GM21717 (cell line): ENCODE measurements around the gene TBR1.

ENCODE experiments used
- ATAC-seq: cut with Tn5 transposase; IDR thresholded peaks from one replicate; pipeline ENCODE4 v1.9.1; 2021; ENCODE audit warnings: mild to moderate bottlenecking, moderate library complexity; ENCODE audit not compliant: unreplicated experiment

The TBR1 gene

GRCh38 chr2:161426922-161427663 is 11.0 kb downstream of the TBR1 start:
- ATAC-seq = no peak

GRCh38 chr2:161427664-161428587 is 11.8 kb downstream of the TBR1 start:
- no peak for ATAC-seq

GRCh38 chr2:161430386-161430785 is 14.3 kb downstream of the TBR1 start:
- ATAC-seq = no peak

GRCh38 chr2:161432107-161432506 is 16.0 kb downstream of the TBR1 start:
- ATAC-seq = no peak

- no peak for ATAC-seq
Observed at GRCh38 chr2:161434118-161434517, 18.0 kb downstream of the TBR1 start.

GRCh38 chr2:161436411-161436810 is 20.3 kb downstream of the TBR1 start:
- no peak for ATAC-seq

- no peak for ATAC-seq
Observed at GRCh38 chr2:161438598-161438997, 22.5 kb downstream of the TBR1 start.

GRCh38 chr2:161445097-161445496 is 29.0 kb downstream of the TBR1 start:
- ATAC-seq = no peak

GRCh38 chr2:161448431-161448830 is 32.3 kb downstream of the TBR1 start:
- no peak for ATAC-seq

- no peak for ATAC-seq
Observed at GRCh38 chr2:161471631-161472030, 55.5 kb downstream of the TBR1 start.

- ATAC-seq = no peak
Observed at GRCh38 chr2:161474920-161475319, 58.8 kb downstream of the TBR1 start.
